ENCODE measurements around the gene GAS2.

GRCh38 chr11:22703591-22703990, 37.2 kb downstream of the GAS2 start:
- TF ChIP-seq CTCF (IDR thresholded peaks at IDR 0.05; ENCODE audit: low read length), result no peak
- TF ChIP-seq EZH2 (IDR thresholded peaks at IDR 0.05; ENCODE audit: borderline replicate concordance, low read length), result no peak

All from OCI-LY1 (cell line).